Measurements from ENCODE around the gene MROH7.

Gene MROH7

GRCh38 chr1:54666333-54666732 lies 24.7 kb downstream of the MROH7 start:
- Histone ChIP-seq H3F3A (ENCODE audit: low read depth) (no peaks in the 10 kb centered on the region), H3K27me3 (ENCODE audit: insufficient read depth, low read length, poor library complexity, severe bottlenecking) (no peaks in the 10 kb centered on the region), H3K9me2 (replicated peaks; ENCODE audit: low read depth, low read length) (no peaks in the 10 kb centered on the region), H3K4me1 (ENCODE audit: insufficient read depth, low read length, poor library complexity, severe bottlenecking) (no peaks in the 10 kb centered on the region), H3K4me3 (ENCODE audit: low read length, poor library complexity, severe bottlenecking) (no peak overlapping the region), H3K4me2 (ENCODE audit: low read depth, low read length, poor library complexity, severe bottlenecking) (no peak overlapping the region), H3K79me2 (ENCODE audit: insufficient read depth, low read length) (no peaks in the 10 kb centered on the region), H3K9ac (ENCODE audit: low read depth, low read length, poor library complexity, severe bottlenecking) (no peak overlapping the region), H3K36me3 (ENCODE audit: insufficient read depth, low read length) (no peaks in the 10 kb centered on the region), H4K20me1 (ENCODE audit: insufficient read depth, low read length, poor library complexity, severe bottlenecking) (no peaks in the 10 kb centered on the region), H2AFZ (ENCODE audit: low read length) (no peak overlapping the region), H3K9me3 (ENCODE audit: insufficient read depth, low read depth, low read length) (no peaks in the 10 kb centered on the region)
- TF ChIP-seq EZH2phosphoT487 (IDR thresholded peaks at IDR 0.05; ENCODE audit: borderline replicate concordance) (no peak), CTCF (conservative IDR thresholded peaks at IDR 0.05; ENCODE audit: low read length) (no peak)

- Histone ChIP-seq H3K9ac (ENCODE audit: low read depth, low read length, poor library complexity, severe bottlenecking) (no peak overlapping the region), H3K79me2 (ENCODE audit: insufficient read depth, low read length) (no peaks in the 10 kb centered on the region), H2AFZ (ENCODE audit: low read length) (no peak overlapping the region), H3K9me2 (replicated peaks; ENCODE audit: low read depth, low read length) (no peaks in the 10 kb centered on the region), H3K4me1 (ENCODE audit: insufficient read depth, low read length, poor library complexity, severe bottlenecking) (no peaks in the 10 kb centered on the region), H3K4me3 (ENCODE audit: low read length, poor library complexity, severe bottlenecking) (no peak overlapping the region), H3K27me3 (ENCODE audit: insufficient read depth, low read length, poor library complexity, severe bottlenecking) (no peaks in the 10 kb centered on the region), H3F3A (ENCODE audit: low read depth) (no peaks in the 10 kb centered on the region), H3K36me3 (ENCODE audit: insufficient read depth, low read length) (no peaks in the 10 kb centered on the region), H3K4me2 (ENCODE audit: low read depth, low read length, poor library complexity, severe bottlenecking) (no peak overlapping the region), H4K20me1 (ENCODE audit: insufficient read depth, low read length, poor library complexity, severe bottlenecking) (no peaks in the 10 kb centered on the region), H3K9me3 (ENCODE audit: insufficient read depth, low read depth, low read length) (no peaks in the 10 kb centered on the region)
- no peak for TF ChIP-seq EZH2phosphoT487 (IDR thresholded peaks at IDR 0.05; ENCODE audit: borderline replicate concordance)
- TF ChIP-seq CTCF (conservative IDR thresholded peaks at IDR 0.05; ENCODE audit: low read length): no peak
Measured at GRCh38 chr1:54667797-54668196, 26.2 kb downstream of the MROH7 start.

GRCh38 chr1:54668567-54668966 lies 27.0 kb downstream of the MROH7 start:
- Histone ChIP-seq H3K9ac (ENCODE audit: low read depth, low read length, poor library complexity, severe bottlenecking) (no peak overlapping the region), H2AFZ (ENCODE audit: low read length) (no peak overlapping the region), H3K4me2 (ENCODE audit: low read depth, low read length, poor library complexity, severe bottlenecking) (no peak overlapping the region), H3K9me2 (replicated peaks; ENCODE audit: low read depth, low read length) (no peaks in the 10 kb centered on the region), H3F3A (ENCODE audit: low read depth) (no peaks in the 10 kb centered on the region), H3K79me2 (ENCODE audit: insufficient read depth, low read length) (no peaks in the 10 kb centered on the region), H3K9me3 (ENCODE audit: insufficient read depth, low read depth, low read length) (no peaks in the 10 kb centered on the region), H3K27me3 (ENCODE audit: insufficient read depth, low read length, poor library complexity, severe bottlenecking) (no peaks in the 10 kb centered on the region), H3K36me3 (ENCODE audit: insufficient read depth, low read length) (no peaks in the 10 kb centered on the region), H3K4me1 (ENCODE audit: insufficient read depth, low read length, poor library complexity, severe bottlenecking) (no peaks in the 10 kb centered on the region), H4K20me1 (ENCODE audit: insufficient read depth, low read length, poor library complexity, severe bottlenecking) (no peaks in the 10 kb centered on the region), H3K4me3 (ENCODE audit: low read length, poor library complexity, severe bottlenecking) (no peak overlapping the region)
- TF ChIP-seq CTCF (conservative IDR thresholded peaks at IDR 0.05; ENCODE audit: low read length) (peak; percentile 38), EZH2phosphoT487 (IDR thresholded peaks at IDR 0.05; ENCODE audit: borderline replicate concordance) (no peak)
